Hypothalamus (tissue), 51 donors: ENCODE results near the gene RHEB.

Experiments used
- DNase-seq, 51 donors: peaks; one replicate each; lab custom pipeline; 2025; lab: John Stamatoyannopoulos, UW

The RHEB gene

GRCh38 chr7:151481650-151482505 lies 37.8 kb downstream of the RHEB start:
- no peak for DNase-seq

- DNase-seq = no peak
These were observed 41.8 kb downstream of the RHEB start for GRCh38 chr7:151477867-151478266.

- no peak for DNase-seq
These were observed 46.9 kb downstream of the RHEB start for GRCh38 chr7:151472644-151473380.

GRCh38 chr7:151470711-151471110 lies 49.0 kb downstream of the RHEB start:
- DNase-seq = no peak

GRCh38 chr7:151469281-151469680 lies 50.4 kb downstream of the RHEB start:
- DNase-seq = no peak

- peak in 11 of 51 donors; percentile 9 to 68 (median 26) for DNase-seq
These were observed 51.3 kb downstream of the RHEB start for GRCh38 chr7:151468217-151469018.

GRCh38 chr7:151465169-151465568 lies 54.5 kb downstream of the RHEB start:
- no peak for DNase-seq

GRCh38 chr7:151462306-151462779 lies 57.4 kb downstream of the RHEB start:
- DNase-seq = no peak

- DNase-seq = no peak
These were observed 57.8 kb downstream of the RHEB start for GRCh38 chr7:151461942-151462230.

- no peak for DNase-seq
These were observed 58.4 kb downstream of the RHEB start for GRCh38 chr7:151461096-151461941.

GRCh38 chr7:151460474-151460855 lies 59.2 kb downstream of the RHEB start:
- DNase-seq = peak in 3 of 51 donors; percentile 28 to 53 (median 41)

GRCh38 chr7:151459726-151460473 lies 59.8 kb downstream of the RHEB start:
- peak in 44 of 51 donors; percentile 7 to 85 (median 56) for DNase-seq

GRCh38 chr7:151457534-151457933 lies 62.2 kb downstream of the RHEB start:
- no peak for DNase-seq

- no peak for DNase-seq
These were observed 62.9 kb downstream of the RHEB start for GRCh38 chr7:151456782-151457181.

- no peak for DNase-seq
These were observed 63.4 kb downstream of the RHEB start for GRCh38 chr7:151456276-151456675.

- no peak for DNase-seq
These were observed 64.0 kb downstream of the RHEB start for GRCh38 chr7:151455690-151456089.

GRCh38 chr7:151454932-151455530 lies 64.7 kb downstream of the RHEB start:
- no peak for DNase-seq

GRCh38 chr7:151454305-151454704 lies 65.4 kb downstream of the RHEB start:
- DNase-seq = no peak

- no peak for DNase-seq
These were observed 66.3 kb downstream of the RHEB start for GRCh38 chr7:151453326-151453791.
